HG03558 (cell line): ENCODE measurements around the gene NCKAP1.
"Not testable (repeated sequence)": the region's sequence is repeated elsewhere in the genome, so short reads cannot be mapped to it uniquely, and the experiment has no call there.

Source experiments
- ATAC-seq: cut with Tn5 transposase; IDR thresholded peaks from one replicate; pipeline ENCODE4 v1.9.1; 2021; ENCODE audit warnings: moderate number of reproducible peaks; ENCODE audit not compliant: unreplicated experiment; ENCODE audit errors: extremely low read depth

Gene NCKAP1

DNA sequence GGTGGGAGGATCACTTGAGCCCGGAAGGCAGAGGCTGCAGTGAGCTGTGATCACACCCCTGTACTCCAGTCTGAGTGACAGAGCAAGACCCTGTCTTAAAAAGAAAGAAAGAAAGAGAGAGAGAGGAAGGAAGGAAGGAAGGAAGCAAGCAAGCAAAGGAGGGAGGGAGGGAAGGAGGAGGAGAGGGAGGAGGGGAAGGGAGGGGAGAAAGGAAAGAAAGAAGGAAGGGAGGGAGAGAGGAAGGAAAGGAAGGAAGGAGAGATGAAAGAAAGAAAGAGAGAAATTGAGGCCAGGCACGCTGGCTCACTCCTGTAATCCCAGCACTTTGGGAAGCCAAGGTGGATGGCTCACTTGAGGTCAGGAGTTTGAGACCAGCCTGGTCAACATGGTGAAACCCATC lies 2.3 kb upstream of the NCKAP1 start:
- no peak for ATAC-seq

DNA sequence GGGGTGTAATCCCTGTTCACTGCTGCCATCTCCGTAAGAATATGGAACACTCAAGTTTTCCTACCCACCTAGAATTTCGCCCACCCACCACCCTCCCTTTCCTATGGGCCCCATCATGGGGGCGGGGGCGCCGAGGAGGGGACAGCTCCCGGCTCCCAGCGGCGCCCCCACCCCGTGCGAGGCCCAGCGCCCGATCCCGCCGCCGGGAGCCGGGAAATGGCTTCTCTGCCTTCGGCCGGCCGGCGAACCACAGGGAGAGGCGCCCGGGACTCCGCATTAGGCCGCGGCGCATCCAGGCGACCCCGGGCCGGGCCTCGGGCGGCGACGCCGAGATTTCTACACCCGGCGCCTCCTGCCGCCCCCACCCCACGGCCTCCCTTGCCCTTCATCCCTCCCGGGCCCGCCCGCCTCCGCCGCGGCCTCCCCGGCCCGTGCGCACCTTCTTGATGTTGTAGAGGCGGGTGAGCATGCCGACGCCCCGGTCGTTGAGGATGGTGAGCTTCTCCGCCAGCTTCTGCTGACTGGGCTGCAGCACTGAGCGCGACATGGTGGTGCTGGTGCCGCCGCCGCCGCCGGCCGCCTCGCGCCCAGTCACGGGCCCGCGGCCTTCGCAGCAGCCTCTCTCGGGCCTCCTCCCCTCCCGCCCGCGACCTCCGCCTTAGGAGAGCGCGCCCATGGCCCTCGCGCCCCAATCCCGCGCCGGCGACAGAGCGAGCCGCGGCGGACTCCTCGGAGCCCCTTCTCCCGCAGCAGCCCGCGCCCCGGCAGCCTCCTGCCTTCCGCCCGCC lies 510 bp downstream of the NCKAP1 start:
- peak; percentile 8 for ATAC-seq

DNA sequence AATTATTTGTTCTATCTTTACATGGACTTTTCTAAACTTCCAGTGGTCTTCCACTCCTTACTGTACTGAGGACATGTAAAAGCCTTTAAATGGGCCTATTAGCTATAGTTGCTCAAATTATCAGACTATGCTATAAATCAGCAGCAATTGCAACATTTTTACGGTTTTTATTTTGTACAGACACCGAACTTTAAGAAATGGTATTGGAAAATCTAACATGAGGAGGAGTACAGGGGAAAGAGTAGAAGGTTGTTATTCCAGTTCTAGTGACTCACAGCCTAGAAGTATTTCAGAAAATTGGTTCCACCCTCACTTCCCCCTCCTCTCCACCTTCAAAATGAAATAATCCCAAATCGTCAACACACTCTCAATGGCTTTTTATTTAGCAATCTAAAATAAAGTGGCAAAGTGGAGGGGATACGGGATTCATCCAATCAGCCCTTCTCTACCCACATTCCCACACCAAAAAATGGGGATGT lies 1.1 kb downstream of the NCKAP1 start:
- no peak for ATAC-seq

DNA sequence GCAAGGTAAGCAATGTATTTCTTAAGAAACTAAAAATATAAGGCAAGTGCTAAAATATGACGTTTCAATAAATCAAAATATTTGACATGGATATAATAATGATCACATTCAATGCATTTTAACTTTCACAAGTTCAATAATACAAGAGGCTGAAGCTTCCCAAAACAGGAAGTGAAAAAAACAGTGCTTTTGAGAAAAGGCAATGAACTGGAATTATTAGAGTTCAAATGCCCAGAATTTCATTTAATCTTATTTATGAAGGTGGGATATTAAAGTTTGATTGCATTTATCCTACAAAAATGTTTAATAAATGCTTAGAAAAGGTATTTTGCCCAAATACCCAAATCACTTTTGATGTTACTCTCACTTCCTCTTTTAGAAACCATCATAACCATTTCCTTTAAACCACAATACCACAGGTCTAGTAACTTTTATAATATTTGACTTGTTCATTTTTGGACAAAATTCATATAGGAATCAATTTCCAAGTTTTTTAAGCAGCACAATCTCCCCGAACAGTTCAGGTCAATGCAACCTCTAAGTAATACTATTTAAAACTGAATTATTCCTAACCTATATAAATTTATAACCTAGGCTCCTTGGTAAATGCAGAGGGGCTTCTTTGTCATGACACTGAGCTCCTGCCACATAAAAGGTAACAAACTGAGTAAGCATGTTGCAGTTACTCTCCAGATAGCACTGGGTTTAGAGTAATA lies 2.1 kb downstream of the NCKAP1 start:
- peak; percentile 53 for ATAC-seq

DNA sequence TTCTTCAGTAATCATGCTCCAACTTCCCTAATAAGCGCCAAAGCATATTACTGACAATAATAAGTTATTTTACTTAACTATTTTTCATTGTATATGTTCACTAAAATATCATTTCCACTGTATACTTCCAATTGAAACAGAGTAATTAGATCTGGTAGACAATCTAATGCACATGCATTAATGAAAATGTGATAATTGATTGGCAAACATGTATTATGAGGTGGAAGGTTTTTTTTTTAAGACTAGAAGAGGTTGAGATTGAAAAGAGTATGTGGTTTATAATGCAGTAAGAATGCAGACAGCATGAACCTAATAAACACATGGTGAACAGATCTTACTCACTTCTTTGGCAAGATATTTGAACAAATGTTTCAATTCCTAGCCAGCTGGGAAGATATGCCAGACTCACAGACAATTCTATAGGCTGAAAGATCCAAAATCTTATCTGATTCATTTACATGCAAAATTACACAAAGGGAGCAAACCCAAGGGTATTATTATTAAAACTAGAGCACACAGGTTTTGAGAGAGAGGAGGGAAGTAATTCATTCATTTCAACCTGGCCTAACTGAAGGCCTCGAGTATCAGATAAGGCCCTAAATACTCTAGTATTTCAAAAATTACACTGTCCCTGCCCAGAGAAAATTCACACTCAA lies 2.8 kb downstream of the NCKAP1 start:
- ATAC-seq = no peak

DNA sequence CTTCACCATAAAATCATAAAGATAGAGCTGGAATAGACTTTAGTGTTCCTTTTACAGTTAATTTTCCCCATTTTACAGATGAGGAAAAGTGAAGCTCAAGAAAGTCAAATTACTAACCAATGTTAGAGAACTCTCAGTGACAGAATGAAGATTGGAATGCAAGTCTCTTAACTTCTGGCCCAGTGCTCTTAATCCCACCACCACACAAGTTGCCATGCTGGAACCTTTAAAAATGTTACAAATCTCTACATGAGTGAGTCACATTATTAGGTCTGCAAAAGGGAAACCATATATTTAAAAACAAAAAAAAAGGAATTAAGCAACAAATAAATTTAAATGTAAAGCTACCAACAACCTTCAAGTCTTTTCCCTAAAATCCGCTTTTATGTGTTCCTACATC lies 3.5 kb downstream of the NCKAP1 start:
- no peak for ATAC-seq

DNA sequence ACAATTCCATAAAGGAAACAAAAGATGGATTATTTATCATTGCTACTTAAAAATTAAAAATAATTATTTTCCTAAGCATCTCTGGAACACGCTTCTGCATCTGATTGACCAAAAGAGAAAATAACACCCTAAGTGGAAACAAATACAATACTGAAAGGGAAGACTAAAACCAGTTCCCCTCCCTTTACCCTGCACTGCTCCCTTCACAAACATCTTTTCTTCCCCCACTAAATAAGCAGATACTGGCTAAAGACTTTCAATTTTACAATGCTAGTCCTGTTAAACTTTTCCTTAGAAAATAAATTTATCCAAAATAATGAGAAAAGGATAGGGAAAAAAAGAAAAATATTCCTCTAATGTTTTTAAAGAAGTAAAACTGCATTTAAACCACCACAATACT lies 4.3 kb downstream of the NCKAP1 start:
- no peak for ATAC-seq

DNA sequence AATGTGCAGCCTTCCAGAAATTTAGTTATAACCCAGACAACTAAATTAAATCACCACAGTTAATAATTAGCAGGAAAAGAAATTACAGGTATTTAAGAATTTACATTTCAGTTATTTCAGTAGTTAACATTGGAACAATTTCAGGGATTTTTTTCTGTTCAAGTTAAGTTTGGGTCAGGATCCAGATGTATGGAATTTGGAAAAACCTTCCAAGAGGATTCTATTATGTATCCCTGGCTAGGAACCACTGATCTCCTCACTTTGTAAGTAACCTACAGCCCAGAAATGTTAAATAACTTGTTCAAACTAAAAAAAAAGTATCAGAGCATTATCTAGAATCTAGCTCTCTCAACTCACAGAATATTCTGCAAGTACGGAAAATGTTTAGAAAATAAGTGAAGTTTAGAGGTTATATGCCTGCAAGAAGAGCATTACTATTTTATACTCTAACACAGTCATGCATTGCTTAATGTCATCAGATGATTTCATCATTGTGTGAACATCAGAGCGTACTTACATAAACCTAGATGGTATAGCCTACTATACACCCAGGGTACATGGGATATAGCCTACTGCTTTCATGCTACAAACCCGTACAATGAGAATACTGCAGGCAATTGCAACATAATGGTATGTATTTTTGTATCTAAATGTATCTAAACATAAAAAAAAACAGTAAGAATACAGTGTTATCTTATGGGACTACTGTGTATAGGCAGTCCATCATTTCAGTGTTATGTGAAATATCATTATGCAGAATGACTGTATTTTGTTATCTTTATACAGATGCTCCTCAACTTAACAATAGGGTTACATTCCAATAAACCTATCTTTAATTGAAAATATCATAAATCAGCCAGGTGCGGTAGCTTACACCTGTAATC lies 6.1 kb downstream of the NCKAP1 start:
- no peak for ATAC-seq

DNA sequence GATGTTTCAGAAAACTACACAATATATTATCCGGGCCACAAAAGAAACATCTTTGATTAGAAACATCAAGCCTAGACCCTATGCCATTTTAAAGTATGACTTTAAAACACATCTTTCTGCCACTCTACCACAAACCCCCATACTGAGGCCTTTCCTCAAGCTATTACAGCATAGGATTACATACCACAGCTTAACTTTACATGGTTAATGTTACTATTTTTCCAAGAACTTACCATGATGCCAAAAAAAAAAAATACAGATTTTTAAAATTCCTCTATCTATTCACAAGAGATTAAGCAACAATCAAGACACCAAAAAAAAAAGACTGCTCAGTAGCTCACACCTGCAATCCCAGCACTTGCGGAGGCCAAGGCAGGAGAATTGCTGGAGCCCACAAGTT lies 9.0 kb downstream of the NCKAP1 start:
- no peak for ATAC-seq

DNA sequence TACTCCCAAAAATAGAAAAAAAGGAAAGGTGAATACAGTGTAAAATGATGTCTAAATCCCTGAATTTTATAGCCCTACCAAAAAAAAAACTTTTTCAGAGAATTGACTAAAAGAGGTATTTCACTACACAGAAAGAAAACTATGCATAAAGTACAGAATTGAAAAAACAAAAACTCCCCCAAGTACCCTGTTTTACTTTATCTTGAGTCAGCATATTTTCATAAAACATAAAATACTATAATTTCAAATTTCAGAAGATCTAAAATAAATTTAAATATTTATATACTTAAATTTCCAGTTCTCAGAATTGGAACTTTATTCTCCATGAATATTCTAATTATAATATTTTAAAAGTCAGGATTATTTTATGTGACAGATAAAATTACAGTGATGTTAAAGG lies 10.1 kb downstream of the NCKAP1 start:
- no peak for ATAC-seq

DNA sequence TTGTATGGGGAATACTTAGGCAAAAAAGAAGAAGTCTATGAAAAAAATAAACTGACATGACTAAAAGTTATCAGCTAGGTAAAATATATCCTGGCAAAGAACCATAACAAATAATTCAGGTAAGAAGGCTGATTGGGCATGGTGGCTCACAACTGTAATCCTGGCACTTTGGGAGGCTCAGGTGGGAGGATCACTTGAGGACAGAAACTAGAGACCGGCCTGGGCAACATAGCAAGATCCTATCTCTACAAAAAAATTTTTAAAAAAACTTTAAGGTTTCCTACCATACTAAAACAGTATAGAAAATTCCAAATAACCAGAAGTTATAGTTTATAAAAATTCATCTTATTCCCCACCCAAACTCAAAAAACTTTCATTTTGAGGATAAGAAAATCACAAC lies 10.8 kb downstream of the NCKAP1 start:
- no peak for ATAC-seq

DNA sequence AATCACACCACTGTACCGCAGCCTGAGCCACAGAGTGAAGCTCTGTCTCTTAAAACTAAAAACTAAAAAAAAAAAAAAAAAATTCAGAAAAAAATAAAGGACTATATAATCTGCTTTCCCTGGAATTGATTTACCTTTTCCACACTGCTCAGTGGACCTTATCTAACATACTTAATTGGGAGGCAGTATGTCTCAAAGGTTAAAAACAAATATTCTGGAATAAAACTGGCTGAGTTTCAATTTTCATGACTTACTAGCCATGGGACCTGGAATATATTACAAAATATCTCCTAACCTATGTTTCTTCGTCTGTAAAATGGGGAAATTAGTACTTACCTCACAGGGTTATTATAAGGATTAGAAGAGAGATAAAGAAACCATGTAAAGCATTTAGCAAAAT lies 11.8 kb downstream of the NCKAP1 start:
- ATAC-seq = no peak

DNA sequence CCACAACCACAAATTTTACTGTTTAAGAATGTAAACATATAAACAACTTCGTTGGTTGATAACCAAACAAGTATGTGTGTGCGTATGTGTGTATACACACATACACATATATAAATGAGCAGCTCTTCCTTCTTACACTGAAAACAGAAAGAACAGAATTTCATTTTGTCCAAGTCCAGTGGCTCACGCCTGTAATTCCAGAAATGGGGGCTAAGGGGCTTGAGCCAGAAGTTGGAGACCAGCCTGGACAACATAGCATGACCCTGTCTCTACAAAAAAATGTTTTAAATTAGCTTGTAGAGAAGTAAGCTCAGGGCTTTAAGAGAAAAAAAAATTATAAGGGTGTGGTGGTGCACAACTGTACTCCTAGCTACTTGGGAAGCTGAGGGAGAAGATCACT lies 12.3 kb downstream of the NCKAP1 start:
- no peak for ATAC-seq

DNA sequence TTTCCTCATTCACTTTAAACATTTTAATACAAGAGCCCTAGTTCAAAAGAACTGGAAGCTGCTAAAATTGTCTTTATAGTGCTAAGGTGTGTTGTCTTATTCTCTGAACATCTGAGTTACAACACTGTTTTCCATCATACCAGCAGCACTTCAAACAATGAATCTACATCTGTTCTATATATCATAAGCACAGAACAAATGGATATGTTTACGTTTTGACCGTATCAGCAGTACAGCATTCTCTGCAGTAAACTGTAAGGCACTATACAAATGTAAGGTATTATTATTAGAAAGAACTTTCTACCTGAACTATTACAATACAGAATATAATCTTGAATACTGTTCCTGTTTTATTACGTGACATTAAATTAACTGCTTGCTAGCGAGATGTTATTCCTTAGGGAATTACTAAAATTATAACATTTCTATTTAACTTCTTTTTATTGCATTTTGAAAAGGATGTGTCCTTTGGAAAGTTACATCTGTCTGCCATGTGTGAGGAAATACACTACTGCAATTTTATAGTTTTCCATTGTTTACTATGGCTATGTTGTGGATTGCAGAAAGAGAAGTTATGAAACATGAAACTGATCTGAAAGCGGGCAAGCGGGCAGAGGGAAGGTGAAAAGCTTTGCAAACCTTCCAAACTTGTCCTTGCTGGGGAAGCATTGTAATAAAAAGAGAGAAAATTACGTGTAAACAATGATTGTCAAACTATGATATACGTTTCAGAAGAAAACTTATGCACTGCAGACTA lies 13.7 kb downstream of the NCKAP1 start:
- ATAC-seq = no peak

DNA sequence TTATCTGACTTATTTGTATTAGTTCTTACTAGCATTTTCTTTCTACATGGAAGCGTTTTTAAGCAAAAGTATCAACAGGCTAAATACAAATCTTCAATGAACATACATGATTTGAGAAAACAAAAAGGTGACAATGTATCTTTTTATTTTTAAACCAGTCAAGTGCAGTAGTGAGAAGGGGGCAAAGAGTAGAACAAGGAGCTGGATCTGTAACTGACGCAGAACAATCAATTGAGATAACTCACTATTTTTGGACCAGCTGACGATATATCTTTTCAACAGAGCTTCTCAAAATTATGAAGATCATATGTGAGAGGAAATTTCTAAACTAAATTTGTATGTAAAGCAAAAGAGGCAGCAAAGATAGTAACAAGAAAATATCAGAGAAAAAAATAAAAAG lies 15.5 kb downstream of the NCKAP1 start:
- ATAC-seq = no peak

DNA sequence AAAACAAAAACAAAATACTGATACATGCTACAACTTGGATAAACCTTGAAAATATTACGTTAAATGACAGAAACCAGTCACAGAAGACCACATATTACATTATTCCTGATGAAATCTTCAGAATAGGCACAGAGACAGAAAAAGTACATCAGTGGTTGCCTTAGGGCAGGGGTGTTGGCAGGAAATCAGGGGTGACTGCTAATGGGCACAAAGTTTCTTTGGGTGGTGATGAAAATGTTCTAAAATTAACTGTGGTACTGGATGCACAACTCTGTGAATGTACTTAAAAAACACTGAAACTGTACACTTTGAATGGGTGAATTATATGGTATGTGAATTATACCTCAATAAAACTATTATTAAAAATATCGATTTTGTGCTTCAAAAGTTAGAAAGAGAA lies 16.6 kb downstream of the NCKAP1 start:
- no peak for ATAC-seq

DNA sequence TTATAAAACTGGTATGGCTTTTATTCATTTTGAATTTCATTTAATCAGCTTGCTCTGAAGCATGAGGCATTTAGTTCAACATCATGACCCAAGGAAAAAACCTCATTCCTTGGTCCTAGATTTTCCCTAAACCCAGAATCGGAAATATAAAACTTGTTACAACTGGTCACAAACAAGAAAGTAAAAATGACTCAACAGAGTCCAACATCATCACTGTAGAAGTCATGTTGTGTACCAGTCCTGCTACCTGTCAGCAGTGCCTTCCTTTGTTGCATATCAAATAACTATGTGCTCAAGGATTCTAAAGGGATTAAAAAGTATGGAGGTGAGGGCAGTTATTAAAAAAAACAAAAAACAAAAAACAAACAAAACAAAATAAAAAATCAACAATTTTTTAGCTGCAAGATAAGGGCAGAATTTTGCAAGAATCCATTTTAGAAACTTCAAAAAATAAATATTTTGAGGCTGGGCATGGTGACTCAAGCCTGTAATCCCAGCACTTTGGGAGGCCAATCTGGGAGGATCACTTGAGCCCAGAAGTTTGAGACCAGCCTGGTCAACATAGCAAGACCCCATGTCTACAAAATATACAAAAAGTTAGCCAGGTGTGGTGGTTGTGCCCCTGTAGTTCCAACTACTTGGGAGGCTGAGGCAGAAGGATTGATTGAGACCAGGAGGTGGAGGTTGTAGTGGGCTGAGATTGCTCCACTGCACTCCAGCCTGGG lies 18.4 kb downstream of the NCKAP1 start:
- no peak for ATAC-seq

DNA sequence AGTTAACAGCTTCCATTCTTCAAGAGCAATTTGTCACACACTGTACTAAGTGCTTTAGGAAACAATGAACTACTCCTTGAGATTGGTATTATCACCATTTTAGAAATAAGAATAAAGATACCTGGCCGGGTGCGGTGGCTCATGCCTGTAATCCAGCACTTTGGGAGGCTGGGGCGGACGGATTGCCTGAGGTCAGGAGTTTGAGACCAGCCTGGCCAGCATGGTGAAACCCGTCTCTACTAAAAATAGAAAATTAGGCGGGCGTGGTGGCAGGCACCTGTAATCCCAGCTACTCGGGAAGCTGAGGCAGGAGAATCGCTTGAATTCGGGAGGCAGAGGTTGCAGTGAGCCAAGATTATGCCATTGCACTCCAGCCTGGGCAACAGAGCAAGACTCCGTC lies 20.4 kb downstream of the NCKAP1 start:
- not testable (repeated sequence) for ATAC-seq

DNA sequence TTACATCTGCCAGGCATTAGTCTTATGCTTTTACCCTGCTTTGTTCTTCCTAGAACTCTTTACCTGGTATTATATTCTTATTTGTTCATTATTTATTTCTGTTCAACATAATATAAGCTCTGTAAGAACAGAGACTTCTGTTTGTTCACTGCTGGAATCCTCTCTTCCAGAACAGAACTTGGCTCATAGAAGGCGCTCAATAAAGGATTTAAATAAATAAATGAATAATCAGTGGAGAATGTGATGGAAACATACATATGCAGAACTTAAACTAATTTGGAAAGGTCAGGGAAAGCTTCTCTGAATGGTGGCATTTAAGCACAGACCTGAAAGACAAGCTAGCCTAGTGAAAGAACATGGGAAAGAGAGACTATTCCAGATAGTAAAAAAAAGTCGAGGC lies 24.3 kb downstream of the NCKAP1 start:
- ATAC-seq = no peak
